Non-pigmented ciliary epithelial cell (primary cell): ENCODE results near the gene PSG2.
"Not testable (repeated sequence)": the region's sequence is repeated elsewhere in the genome, so short reads cannot be mapped to it uniquely, and the experiment has no call there.

ENCODE experiments used
- DNase-seq: peaks from one replicate; pipeline ENCODE4 v3.0.0-alpha.2; 2010; ENCODE audit warnings: low read depth

PSG2 gene

GRCh38 chr19:43082601-43083000 lies at the start of gene PSG2:
PSG2 (minus strand) TSS chr19:43082701; CDS start chr19:43082569, 132 bp downstream.
- DNase-seq, result not testable (repeated sequence)

- not testable (repeated sequence) for DNase-seq
Measured at GRCh38 chr19:43131281-43131842, 48.9 kb upstream of the PSG2 start.

DNA sequence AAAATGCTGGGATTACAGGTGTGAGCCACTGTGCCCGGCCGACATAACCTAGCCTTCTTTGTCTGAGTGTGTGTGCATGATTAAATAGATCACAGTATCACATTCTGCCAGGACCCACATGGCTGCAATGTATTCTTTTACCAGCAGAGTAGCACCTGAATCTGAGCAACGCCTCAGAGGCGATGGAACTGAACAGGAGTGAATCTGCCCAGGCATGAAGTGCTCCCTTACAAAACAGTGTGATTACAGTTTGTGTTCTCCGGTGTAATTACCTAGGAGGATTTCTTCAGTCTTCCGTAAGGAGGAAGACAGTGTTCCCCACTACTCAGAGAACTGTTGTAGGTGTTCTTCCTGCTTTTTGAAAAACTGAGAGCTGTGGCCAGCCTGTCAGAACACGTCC lies 46.7 kb upstream of the PSG2 start:
- not testable (repeated sequence) for DNase-seq

GRCh38 chr19:43127336-43127735 lies 44.8 kb upstream of the PSG2 start:
- peak; percentile 73 for DNase-seq

DNA sequence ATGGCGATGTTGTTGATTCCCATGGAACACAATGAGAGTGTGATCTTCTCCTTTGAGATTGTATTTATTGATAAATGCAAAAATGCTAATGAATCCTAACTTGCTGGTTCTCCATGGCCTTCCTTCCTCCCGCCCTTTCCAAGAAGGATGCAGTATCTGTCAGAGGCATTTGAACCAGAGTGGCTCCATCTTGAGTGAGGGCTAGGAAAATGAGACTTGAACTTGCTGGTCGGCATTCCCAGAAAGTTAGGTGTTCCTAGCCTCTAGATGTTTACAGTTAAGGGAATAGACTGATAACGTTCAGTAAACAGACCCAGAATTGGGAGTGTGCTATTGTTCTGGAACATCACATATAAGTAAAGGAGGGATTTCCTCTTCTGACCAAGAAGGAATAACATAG lies 44.2 kb upstream of the PSG2 start:
- no peak for DNase-seq

DNA sequence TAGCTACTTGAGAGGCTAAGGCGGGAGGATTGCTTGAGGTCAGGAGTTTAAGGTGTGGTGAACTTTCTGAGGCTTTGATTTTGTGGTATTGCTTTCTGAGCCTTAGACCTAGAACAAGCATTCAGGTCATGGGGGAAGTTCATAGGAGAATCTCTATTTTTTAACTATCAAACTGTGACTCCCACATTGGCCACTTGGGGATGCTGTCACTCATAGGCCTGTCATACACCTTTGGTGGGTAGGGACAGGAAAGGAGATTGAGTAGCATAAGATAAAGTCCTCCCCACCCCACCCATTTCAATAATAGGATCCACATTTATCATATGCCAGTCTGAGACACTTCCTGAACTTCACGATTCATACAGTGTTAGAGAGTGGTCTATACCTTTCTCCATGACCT lies 41.9 kb upstream of the PSG2 start:
- DNase-seq, result no peak

DNA sequence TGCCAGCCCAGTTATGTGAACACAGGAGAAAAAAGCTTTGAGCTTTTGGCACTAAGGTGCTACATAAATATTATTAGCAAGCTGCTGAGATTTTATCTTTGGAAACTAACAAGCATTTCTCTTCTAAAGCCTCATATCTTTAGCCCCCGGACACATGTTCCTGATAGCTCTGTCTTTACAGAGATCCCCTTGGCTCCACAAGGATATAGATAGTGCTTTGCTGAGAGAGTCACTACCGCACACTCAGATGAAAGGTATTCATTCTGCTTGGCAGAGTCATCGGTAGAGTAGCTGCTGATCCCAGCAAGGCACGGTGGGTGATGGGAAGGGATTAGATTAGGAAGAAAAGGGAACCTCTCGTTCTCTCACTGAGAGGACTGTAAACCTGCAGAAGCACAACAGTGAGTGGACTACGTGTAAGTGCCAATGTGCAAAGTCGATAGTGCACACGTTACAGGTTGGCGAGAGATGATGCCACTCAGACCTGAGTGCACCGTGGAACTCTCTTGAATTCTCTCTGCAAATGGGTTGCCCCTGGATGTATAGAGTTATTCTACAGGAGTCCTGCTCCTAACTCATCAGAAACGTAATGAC lies 38.0 kb upstream of the PSG2 start:
- DNase-seq, result peak; percentile 75

DNA sequence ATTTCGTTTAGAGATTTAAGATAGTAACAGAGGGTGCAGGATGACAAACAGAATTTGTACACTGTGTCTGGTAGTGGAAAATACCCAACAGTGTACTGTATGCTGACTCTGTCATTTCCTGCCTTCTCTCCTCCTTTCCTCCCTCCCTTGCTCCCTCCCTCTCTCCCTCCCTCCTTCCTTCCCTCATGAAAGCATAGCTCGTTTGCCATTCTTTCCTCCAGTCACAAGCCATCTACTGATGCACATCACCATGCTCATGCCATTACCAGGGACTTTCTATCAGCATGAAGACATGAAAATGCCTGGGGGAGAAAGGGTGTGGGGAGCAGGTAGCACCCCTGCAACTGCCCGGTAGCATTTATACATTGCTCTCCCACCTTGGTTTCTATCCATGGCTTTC lies 37.0 kb upstream of the PSG2 start:
- DNase-seq, result not testable (repeated sequence)

DNA sequence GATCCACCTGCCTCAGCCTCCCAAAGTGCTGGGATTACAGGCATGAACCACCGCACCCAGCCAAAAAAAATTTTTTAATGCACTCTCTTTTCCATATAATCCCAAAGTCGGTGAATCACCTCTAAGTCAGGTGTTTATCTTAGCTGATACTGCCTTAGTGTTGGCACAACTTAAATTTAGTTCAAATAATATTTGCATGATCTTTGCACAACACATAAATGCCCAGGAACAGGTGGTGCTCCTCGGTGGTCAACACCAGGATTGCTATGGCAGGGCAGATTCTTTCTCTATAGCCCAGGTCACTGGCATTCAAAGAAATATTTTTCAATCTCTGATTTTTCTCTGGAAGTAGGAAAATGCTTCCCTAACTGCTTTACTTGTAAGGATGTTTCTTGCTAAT lies 33.9 kb upstream of the PSG2 start:
- DNase-seq, result not testable (repeated sequence)

DNA sequence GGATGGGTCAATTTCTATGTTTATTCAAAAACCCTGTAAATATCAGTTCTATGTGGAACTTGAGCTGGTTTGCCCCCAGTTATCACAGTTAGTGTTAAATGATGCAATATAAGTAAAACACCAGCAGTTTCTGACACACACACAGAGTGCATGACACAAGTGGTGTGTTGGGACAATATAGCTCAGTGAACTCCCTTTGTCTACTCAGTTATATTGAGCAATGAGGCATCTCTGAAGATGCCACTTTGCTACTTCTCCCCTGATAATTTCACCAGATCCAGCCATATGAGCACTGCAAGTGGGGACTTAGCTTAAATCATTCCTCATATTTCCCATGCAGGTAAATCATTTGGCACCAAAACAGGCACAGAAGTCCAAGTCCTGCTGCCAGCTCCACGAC lies 33.0 kb upstream of the PSG2 start:
- not testable (repeated sequence) for DNase-seq

GRCh38 chr19:43115064-43115463 lies 32.6 kb upstream of the PSG2 start:
- DNase-seq, result not testable (repeated sequence)

- DNase-seq, result not testable (repeated sequence)
Measured at GRCh38 chr19:43114626-43115025, 32.1 kb upstream of the PSG2 start.

GRCh38 chr19:43107401-43107800 lies 24.9 kb upstream of the PSG2 start:
- not testable (repeated sequence) for DNase-seq

GRCh38 chr19:43105496-43105895 lies 23.0 kb upstream of the PSG2 start:
- no peak for DNase-seq

DNA sequence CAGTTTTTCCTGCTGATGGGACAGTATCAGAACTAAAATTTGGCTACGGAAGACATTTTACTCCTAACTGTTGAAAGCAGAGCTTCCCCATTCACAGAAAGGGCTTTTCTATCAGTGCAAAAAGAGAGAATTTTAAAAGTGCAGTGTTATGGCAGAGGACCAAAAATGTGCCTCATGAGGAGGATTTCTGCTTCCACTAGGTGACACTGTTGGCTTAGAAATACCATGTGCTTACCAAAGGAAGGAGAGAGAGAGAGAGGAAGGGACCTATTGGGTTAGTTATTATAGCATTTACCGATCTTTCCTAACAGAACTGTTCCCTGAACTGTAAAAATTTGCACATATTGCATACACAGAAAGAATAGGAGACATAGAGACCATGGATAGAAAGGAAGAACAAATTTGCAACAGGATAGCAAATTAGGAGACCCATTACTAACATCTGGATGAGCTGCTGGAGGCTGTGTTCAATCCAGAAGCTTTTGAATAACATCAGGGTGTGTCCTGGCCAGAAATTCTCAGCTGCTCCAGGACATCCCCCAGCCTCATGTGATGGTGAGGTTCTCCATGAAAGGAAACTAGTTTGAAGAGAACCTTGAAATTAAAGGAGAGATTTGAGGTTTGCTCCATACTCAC lies 21.8 kb upstream of the PSG2 start:
- DNase-seq, result peak; percentile 20

- no peak for DNase-seq
Measured at GRCh38 chr19:43101950-43102349, 19.4 kb upstream of the PSG2 start.

GRCh38 chr19:43098416-43098815 lies 15.9 kb upstream of the PSG2 start:
- DNase-seq, result not testable (repeated sequence)

DNA sequence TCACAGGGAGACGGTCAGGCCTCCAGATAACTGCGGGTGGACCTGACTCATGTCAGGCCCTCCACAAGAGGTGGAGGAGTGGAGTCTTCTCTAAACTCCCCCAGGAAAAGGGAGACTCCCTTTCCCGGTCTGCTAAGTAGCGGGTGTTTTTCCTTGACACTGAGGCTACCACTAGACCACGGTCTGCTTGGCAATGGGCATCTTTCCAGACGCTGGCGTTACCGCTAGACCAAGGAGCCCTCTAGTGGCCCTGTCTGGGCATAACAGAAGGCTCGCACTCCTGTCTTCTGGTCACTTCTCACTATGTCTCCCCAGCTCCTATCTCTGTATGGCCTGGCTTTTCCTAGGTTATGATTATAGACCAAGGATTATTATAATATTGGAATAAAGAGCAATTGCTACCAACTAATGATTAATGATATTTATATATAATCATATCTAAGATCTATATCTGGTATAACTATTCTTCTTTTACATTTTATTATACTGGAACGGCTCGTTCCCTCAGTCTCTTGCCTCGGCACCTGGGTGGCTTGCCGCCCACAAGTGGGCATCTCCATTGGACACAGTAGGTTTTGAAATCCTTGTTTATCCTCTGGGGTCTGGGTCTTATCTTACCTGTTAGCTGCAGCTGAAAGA lies 5.3 kb upstream of the PSG2 start:
- peak; percentile 26 for DNase-seq

- DNase-seq, result not testable (repeated sequence)
Measured at GRCh38 chr19:43085796-43086530, 3.5 kb upstream of the PSG2 start.

DNA sequence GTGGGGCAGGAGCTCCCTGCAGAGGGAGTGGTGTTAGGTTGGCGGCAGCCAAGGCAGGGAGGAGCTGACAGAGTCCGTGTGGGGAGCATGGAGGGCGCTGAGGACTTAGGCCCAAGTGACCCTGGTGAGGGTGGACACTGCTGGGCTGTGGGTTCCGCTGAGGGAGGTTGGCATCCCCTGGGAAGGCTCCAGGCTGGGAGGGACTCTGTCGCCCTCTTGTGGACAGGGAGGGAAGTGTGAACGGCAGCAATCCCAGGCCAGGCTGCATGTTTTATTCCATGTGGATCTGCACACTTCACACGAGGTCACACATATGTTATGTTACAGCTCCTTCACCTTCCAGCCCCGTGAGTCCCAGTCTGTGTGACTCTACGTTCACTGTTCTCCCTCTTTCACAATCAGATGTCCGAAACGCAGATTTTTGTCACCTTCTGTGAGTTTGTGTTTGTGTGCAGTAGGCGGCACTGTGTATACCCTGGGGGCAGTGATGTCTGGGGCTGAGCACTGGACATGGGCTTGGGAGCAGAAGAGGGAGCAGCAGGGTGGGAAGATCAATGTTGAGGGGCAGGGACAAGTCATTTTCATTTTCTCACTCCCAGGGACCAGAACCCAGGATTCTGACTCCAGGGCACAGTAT lies 1.8 kb upstream of the PSG2 start:
- not testable (repeated sequence) for DNase-seq

- DNase-seq, result not testable (repeated sequence)
Measured at GRCh38 chr19:43083721-43084120, 1.2 kb upstream of the PSG2 start.

DNA sequence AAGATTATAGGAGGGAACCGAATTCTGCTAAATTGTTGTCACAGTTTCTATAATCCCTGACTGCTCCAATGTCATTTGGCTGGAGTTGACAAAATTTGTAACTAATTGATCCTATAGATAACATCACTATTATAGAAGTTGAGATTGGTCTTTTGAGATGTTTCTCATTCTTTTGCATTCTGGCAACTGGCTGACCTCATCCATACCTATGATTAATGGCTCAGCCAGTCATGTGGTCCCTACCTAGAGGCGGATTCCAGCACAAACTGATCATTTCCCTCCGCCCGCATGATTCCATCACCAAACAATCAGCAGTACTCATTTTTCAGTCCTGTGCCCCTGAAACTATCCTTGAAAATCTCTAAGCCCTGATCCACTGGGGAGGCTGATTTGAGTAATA lies 4.2 kb downstream of the PSG2 start:
- DNase-seq, result peak; percentile 72
